ENCODE results near the gene STAT5B.
"Not testable (repeated sequence)": the region's sequence is repeated elsewhere in the genome, so short reads cannot be mapped to it uniquely, and the experiment has no call there.

STAT5B gene

GRCh38 chr17:42307362-42307927, 31.3 kb upstream of the STAT5B start:
- no peak for DNase-seq (ENCODE audit: low read depth, low spot score)
- H3K27ac ChIP-seq, result no peak overlapping the region

- DNase-seq (ENCODE audit: low read depth, low spot score), result no peak
- H3K27ac ChIP-seq, result no peak overlapping the region
These were observed 30.1 kb upstream of the STAT5B start for GRCh38 chr17:42306385-42306667.

- DNase-seq (ENCODE audit: low read depth, low spot score), result no peak
- no peak overlapping the region for H3K27ac ChIP-seq
These were observed 29.6 kb upstream of the STAT5B start for GRCh38 chr17:42305543-42306384.

- not testable (repeated sequence) for DNase-seq (ENCODE audit: low read depth, low spot score); H3K27ac ChIP-seq
These were observed 28.8 kb upstream of the STAT5B start for GRCh38 chr17:42305031-42305330.

GRCh38 chr17:42304187-42305030, 28.2 kb upstream of the STAT5B start:
- H3K27ac ChIP-seq, result no peak overlapping the region
- DNase-seq (ENCODE audit: low read depth, low spot score), result no peak

- no peak overlapping the region for H3K27ac ChIP-seq
- no peak for DNase-seq (ENCODE audit: low read depth, low spot score)
These were observed 27.5 kb upstream of the STAT5B start for GRCh38 chr17:42303694-42304093.

- no peak for DNase-seq (ENCODE audit: low read depth, low spot score)
- no peak overlapping the region for H3K27ac ChIP-seq
These were observed 24.8 kb upstream of the STAT5B start for GRCh38 chr17:42301022-42301421.

- not testable (repeated sequence) for H3K27ac ChIP-seq; DNase-seq (ENCODE audit: low read depth, low spot score)
These were observed 23.7 kb upstream of the STAT5B start for GRCh38 chr17:42299913-42300312.

- not testable (repeated sequence) for DNase-seq (ENCODE audit: low read depth, low spot score); H3K27ac ChIP-seq
These were observed 23.2 kb upstream of the STAT5B start for GRCh38 chr17:42299361-42299760.

GRCh38 chr17:42297775-42298174, 21.6 kb upstream of the STAT5B start:
- not testable (repeated sequence) for DNase-seq (ENCODE audit: low read depth, low spot score); H3K27ac ChIP-seq

- no peak for DNase-seq (ENCODE audit: low read depth, low spot score)
- H3K27ac ChIP-seq, result no peak overlapping the region
These were observed 19.8 kb upstream of the STAT5B start for GRCh38 chr17:42296012-42296411.

- DNase-seq (ENCODE audit: low read depth, low spot score), result no peak
- no peak overlapping the region for H3K27ac ChIP-seq
These were observed 18.5 kb upstream of the STAT5B start for GRCh38 chr17:42294469-42295398.

- no peak for DNase-seq (ENCODE audit: low read depth, low spot score)
- no peak overlapping the region for H3K27ac ChIP-seq
These were observed 14.9 kb upstream of the STAT5B start for GRCh38 chr17:42291129-42291528.

GRCh38 chr17:42290577-42290976, 14.4 kb upstream of the STAT5B start:
- no peak overlapping the region for H3K27ac ChIP-seq
- no peak for DNase-seq (ENCODE audit: low read depth, low spot score)

GRCh38 chr17:42289611-42290181, 13.5 kb upstream of the STAT5B start:
- H3K27ac ChIP-seq, result no peak overlapping the region
- no peak for DNase-seq (ENCODE audit: low read depth, low spot score)

- DNase-seq (ENCODE audit: low read depth, low spot score), result no peak
- H3K27ac ChIP-seq, result no peak overlapping the region
These were observed 12.8 kb upstream of the STAT5B start for GRCh38 chr17:42288803-42289610.

- DNase-seq (ENCODE audit: low read depth, low spot score), result no peak
- H3K27ac ChIP-seq, result no peak within 1 kb of the TSS
These were observed 12.0 kb upstream of the STAT5B start, which contains the start of gene STAT5A for GRCh38 chr17:42287977-42288802. STAT5A (plus strand) TSS chr17:42288498; CDS start chr17:42289412, 914 bp downstream.

GRCh38 chr17:42287305-42287976, 11.2 kb upstream of the STAT5B start:
- DNase-seq (ENCODE audit: low read depth, low spot score), result no peak
- H3K27ac ChIP-seq, result no peak overlapping the region
